Mesothelial cell of epicardium (in vitro differentiated cells): Measurements from ENCODE around the gene ZDHHC19. TPM values are rescaled to one million over a fixed set of nuclear protein-coding genes. Genes with fewer than 3 reads are reported as not detected.
"Not testable (repeated sequence)": the region's sequence is repeated elsewhere in the genome, so short reads cannot be mapped to it uniquely, and the experiment has no call there.

Source experiments
- DNase-seq, 2 experiments: peaks; one replicate each; pipeline ENCODE4 v3.0.0; 2021; ENCODE audit warnings: low spot score in 2 of 2; ENCODE audit not compliant: unreplicated experiment in 2 of 2
- H3K27ac Mint-ChIP-seq: 2 replicates; pipeline ENCODE4 v1.8.0; 2021; ENCODE audit warnings: mixed read lengths
- H3K27me3 Mint-ChIP-seq: 2 replicates; pipeline ENCODE4 v1.8.0; 2021; ENCODE audit warnings: low read depth, mixed read lengths
- H3K36me3 Mint-ChIP-seq: 2 replicates; pipeline ENCODE4 v1.8.0; 2021; ENCODE audit warnings: mixed read lengths
- H3K4me1 Mint-ChIP-seq: 2 replicates; pipeline ENCODE4 v1.8.0; 2021; ENCODE audit warnings: mixed read lengths
- H3K4me3 Mint-ChIP-seq: 2 replicates; pipeline ENCODE4 v1.8.0; 2021; ENCODE audit warnings: mild to moderate bottlenecking, moderate library complexity, mixed read lengths
- H3K9me3 Mint-ChIP-seq: 2 replicates; pipeline ENCODE4 v1.8.0; 2021; ENCODE audit warnings: mixed read lengths
- CTCF ChIP-seq: fragments of 200-600 bp; sonication (generic); IDR thresholded peaks from one replicate; pipeline ENCODE4 v1.5.0; 2021; ENCODE audit warnings: antibody characterized with exemption; ENCODE audit not compliant: unreplicated experiment
- total RNA-seq: library from RNA; stranded (reverse); gene quantifications from 3 replicates; pipeline ENCODE4 v1.2.1, GENCODE V29; 2021

Gene ZDHHC19
- total RNA-seq, 1 donor from 2014 or later: 0.34 TPM

- no peaks in the 10 kb centered on the region for H3K27me3 Mint-ChIP-seq
- H3K36me3 Mint-ChIP-seq: peaks cover 43% of the 10 kb centered on the region
- no peaks in the 10 kb centered on the region for H3K4me1 Mint-ChIP-seq
- no peak for TF ChIP-seq CTCF
- H3K9me3 Mint-ChIP-seq: no peaks in the 10 kb centered on the region
- no peak for DNase-seq
- H3K4me3 Mint-ChIP-seq: no peak overlapping the region
- H3K27ac Mint-ChIP-seq: no peak overlapping the region
Measured at GRCh38 chr3:196246612-196247308, 35.6 kb upstream of the ZDHHC19 start.

GRCh38 chr3:196244166-196244565, 33.0 kb upstream of the ZDHHC19 start:
- DNase-seq, H3K27ac Mint-ChIP-seq, H3K4me1 Mint-ChIP-seq, H3K4me3 Mint-ChIP-seq, H3K27me3 Mint-ChIP-seq, H3K9me3 Mint-ChIP-seq: not testable (repeated sequence)
- H3K36me3 Mint-ChIP-seq: peaks cover 45% of the 10 kb centered on the region

GRCh38 chr3:196241704-196242103, 30.5 kb upstream of the ZDHHC19 start:
- TF ChIP-seq CTCF: no peak
- Mint-ChIP-seq H3K27me3 (no peaks in the 10 kb centered on the region), H3K36me3 (peaks cover 61% of the 10 kb centered on the region), H3K9me3 (no peaks in the 10 kb centered on the region), H3K4me3 (no peak overlapping the region), H3K27ac (no peak overlapping the region), H3K4me1 (no peaks in the 10 kb centered on the region)
- DNase-seq: no peak

GRCh38 chr3:196240424-196240823, 29.2 kb upstream of the ZDHHC19 start:
- DNase-seq: no peak
- Mint-ChIP-seq H3K4me3 (no peak overlapping the region), H3K4me1 (no peaks in the 10 kb centered on the region), H3K36me3 (peaks cover 52% of the 10 kb centered on the region), H3K27me3 (no peaks in the 10 kb centered on the region), H3K9me3 (no peaks in the 10 kb centered on the region), H3K27ac (no peak overlapping the region)
- TF ChIP-seq CTCF: no peak

- no peaks in the 10 kb centered on the region for H3K27me3 Mint-ChIP-seq
- peaks cover 47% of the 10 kb centered on the region for H3K36me3 Mint-ChIP-seq
- H3K9me3 Mint-ChIP-seq: no peaks in the 10 kb centered on the region
- no peak for DNase-seq
- TF ChIP-seq CTCF: no peak
- H3K4me1 Mint-ChIP-seq: no peaks in the 10 kb centered on the region
- no peak overlapping the region for H3K27ac Mint-ChIP-seq
- no peak overlapping the region for H3K4me3 Mint-ChIP-seq
Measured at GRCh38 chr3:196238612-196239560, 27.7 kb upstream of the ZDHHC19 start.

GRCh38 chr3:196237203-196237602, 26.0 kb upstream of the ZDHHC19 start:
- no peak for DNase-seq
- Mint-ChIP-seq H3K27me3 (no peaks in the 10 kb centered on the region), H3K4me3 (no peak overlapping the region), H3K36me3 (peaks cover 36% of the 10 kb centered on the region), H3K4me1 (no peaks in the 10 kb centered on the region), H3K27ac (no peak overlapping the region), H3K9me3 (no peaks in the 10 kb centered on the region)
- no peak for TF ChIP-seq CTCF
